SKM-1 treated with dmso at 0.1 percent for 144 hours (cell line): ENCODE results near the gene INPP1.

Experiments
- DNase-seq: peaks from one replicate; lab custom pipeline; 2025; ENCODE audit not compliant: unreplicated experiment; lab: John Stamatoyannopoulos, UW

The INPP1 gene

GRCh38 chr2:190360561-190360960, 17.2 kb downstream of the INPP1 start:
- DNase-seq: no peak

- no peak for DNase-seq
These were observed 17.6 kb downstream of the INPP1 start for GRCh38 chr2:190360965-190361364.

GRCh38 chr2:190361572-190361971, 18.2 kb downstream of the INPP1 start:
- DNase-seq: no peak

- no peak for DNase-seq
These were observed 19.5 kb downstream of the INPP1 start for GRCh38 chr2:190362894-190363293.

- DNase-seq: no peak
These were observed 22.3 kb downstream of the INPP1 start for GRCh38 chr2:190365499-190366204.

GRCh38 chr2:190366248-190366753, 22.9 kb downstream of the INPP1 start:
- DNase-seq: no peak

- DNase-seq: no peak
These were observed 23.7 kb downstream of the INPP1 start for GRCh38 chr2:190367091-190367490.

GRCh38 chr2:190369635-190370034, 26.2 kb downstream of the INPP1 start:
- DNase-seq: no peak

- no peak for DNase-seq
These were observed 32.7 kb downstream of the INPP1 start for GRCh38 chr2:190376083-190376482.

GRCh38 chr2:190376591-190377245, 33.3 kb downstream of the INPP1 start:
- DNase-seq: no peak

GRCh38 chr2:190378880-190379237, 35.5 kb downstream of the INPP1 start:
- DNase-seq: no peak

GRCh38 chr2:190379249-190379964, 36.0 kb downstream of the INPP1 start:
- no peak for DNase-seq

GRCh38 chr2:190380962-190381412, 37.6 kb downstream of the INPP1 start:
- no peak for DNase-seq

- DNase-seq: peak; percentile 9
These were observed 39.5 kb downstream of the INPP1 start for GRCh38 chr2:190382851-190383250.

- DNase-seq: no peak
These were observed 44.0 kb downstream of the INPP1 start for GRCh38 chr2:190387422-190387821.

GRCh38 chr2:190396271-190396670, 52.9 kb downstream of the INPP1 start:
- DNase-seq: no peak

GRCh38 chr2:190402986-190403603, 59.7 kb downstream of the INPP1 start:
- no peak for DNase-seq

GRCh38 chr2:190404487-190404886, 61.1 kb downstream of the INPP1 start:
- peak; percentile 83 for DNase-seq

GRCh38 chr2:190405070-190405469, 61.7 kb downstream of the INPP1 start:
- DNase-seq: no peak

- DNase-seq: no peak
These were observed 62.6 kb downstream of the INPP1 start for GRCh38 chr2:190405995-190406394.

GRCh38 chr2:190406805-190407204, 63.4 kb downstream of the INPP1 start:
- no peak for DNase-seq
